Upper lobe of left lung (tissue), 4 donors: ENCODE measurements around the gene LRRC52.

Experiments
- CTCF ChIP-seq, 6 experiments: fragments of 450-650 bp in 4 of 6; fragments of 200-600 bp in 2 of 6; sonication (generic) in 2 of 6; IDR thresholded peaks; one replicate each; pipeline ENCODE4 v1.5.1; 2016 to 2019; ENCODE audit warnings: antibody characterized with exemption in 6 of 6
- EP300 ChIP-seq, 4 donors: sonication (generic); formaldehyde crosslinking; IDR thresholded peaks; one replicate each; pipeline ENCODE4 v1.5.1; 2017; ENCODE audit warnings: antibody characterized with exemption in 4 of 4, control low read depth in 2 of 4
- POLR2AphosphoS5 ChIP-seq, 2 donors: sonication (generic); formaldehyde crosslinking; IDR thresholded peaks; one replicate each; pipeline ENCODE4 v1.5.1; 2017; ENCODE audit warnings: antibody characterized with exemption in 2 of 2

GRCh38 chr1:165560883-165561656, 17.3 kb downstream of the LRRC52 start:
- no peak for TF ChIP-seq CTCF (IDR thresholded peaks at IDR 0.05)
- no peak for TF ChIP-seq POLR2AphosphoS5 (IDR thresholded peaks at IDR 0.05)
- no peak for TF ChIP-seq EP300 (IDR thresholded peaks at IDR 0.05)
